Measurements from ENCODE around the gene L1CAM.
"Not testable (repeated sequence)": the region's sequence is repeated elsewhere in the genome, so short reads cannot be mapped to it uniquely, and the experiment has no call there.

The L1CAM gene

DNA sequence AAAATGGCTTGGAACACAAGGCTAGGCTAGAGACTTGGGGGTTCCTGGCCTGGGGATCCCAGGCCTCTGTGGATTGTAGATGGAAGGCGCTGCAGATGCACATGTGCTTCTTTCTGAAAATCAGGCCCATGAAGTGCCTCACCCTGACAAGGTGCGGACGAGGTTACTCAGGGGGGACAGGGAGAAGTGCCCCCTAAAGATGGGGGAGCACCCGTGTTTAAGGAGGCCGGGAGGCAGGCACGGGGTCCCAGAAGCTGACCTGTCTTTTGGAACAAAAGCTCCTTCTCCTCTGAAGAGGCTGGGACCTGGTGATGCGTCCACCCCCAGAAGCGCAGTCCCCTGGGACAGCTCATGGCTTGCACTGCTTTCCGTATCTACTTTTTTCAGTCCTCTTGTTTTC lies 58.1 kb downstream of the L1CAM start:
- DNase-seq = no peak

GRCh38 chrX:153827016-153827415 lies 59.0 kb downstream of the L1CAM start:
- no peak for DNase-seq

- DNase-seq = no peak
These were observed 60.9 kb downstream of the L1CAM start for GRCh38 chrX:153825042-153825441.

DNA sequence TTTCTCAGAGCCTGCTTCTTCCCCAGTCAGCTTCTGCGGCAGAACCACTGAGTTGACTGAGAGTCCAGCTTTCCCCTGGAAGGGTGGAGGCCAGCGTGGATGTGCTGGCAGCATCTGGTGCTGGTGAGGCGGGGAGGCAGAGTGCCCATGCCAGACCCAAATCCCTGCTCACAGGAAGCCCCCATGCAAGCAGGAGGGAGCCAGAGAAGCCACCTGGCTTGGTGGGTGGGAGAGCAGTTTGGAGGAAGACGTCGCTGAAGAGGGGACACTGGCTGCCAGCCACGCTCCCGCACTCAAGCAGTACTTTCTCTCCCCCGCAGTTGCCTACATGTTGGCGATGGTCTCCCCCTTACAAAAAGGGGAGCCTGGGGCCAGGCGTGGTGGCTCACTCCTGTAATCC lies 61.6 kb downstream of the L1CAM start:
- DNase-seq = no peak

DNA sequence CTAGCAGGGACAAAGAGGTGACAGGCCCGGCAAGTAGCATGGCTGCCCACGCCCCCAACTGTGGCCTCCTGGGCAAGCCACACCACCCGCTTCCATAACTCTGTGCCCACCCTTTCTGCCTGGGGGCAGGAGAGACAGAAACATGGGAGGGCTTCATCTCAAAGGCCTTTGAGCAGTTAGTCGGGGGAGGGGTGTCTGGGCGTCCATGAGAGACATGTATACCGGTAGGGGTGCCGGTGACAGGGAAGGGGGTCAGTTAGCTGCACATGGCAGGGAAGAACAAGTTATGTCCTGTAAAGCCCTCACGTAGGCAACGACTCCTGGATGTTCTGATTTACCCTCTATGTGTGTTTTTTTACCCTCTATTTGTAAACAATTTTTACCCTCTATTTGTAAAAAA lies 64.9 kb downstream of the L1CAM start:
- DNase-seq = no peak

DNA sequence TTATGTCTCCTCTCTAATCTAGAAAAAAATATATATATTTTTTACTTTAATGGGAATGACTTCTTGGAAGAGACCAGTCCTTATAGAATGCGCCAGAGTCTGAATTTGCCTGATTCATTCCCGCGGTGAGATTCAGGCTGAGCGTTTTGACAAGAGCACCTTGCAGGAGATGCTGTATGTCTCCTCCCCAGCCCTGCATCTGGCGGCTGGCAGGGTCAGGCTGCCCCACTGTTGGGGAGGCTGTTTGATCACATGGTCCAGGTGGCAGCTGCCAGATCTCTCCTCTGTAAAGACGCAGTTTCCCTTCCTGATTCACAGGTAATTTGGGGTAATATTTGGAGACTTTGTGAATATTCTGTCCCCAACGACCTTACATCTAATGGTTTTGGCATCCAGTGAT lies 65.4 kb downstream of the L1CAM start:
- DNase-seq = no peak

DNA sequence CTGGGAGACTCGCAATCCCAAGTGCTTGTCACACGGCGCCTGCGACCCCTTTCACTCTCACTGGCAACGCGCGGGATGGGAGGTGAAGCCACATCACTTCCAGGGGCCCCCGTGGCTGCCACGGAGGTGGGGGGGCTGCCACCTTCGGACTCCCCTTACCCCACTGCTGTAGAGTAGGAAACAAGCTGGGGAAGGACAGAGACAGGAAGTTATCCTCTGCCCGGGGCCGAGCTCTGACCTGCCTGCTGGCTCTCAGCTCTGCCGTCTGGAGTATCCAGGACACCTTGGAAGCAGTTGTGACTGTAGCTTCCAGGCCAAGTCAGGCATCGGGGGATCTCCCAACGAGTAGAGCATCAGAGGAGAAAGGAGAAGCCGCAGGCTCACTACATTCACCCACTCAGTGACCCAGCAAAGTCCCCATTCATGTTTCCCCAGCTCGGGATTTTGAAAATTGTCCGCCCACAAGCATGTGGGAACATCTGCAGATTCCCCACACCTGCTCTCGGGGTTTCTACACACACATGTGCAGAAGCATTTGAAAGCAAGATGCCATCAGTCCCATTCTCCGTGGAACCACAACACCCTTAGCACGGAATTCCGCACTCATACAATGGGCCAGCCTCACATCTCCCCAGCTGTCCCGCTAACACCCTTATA lies 66.5 kb downstream of the L1CAM start:
- DNase-seq = no peak

DNA sequence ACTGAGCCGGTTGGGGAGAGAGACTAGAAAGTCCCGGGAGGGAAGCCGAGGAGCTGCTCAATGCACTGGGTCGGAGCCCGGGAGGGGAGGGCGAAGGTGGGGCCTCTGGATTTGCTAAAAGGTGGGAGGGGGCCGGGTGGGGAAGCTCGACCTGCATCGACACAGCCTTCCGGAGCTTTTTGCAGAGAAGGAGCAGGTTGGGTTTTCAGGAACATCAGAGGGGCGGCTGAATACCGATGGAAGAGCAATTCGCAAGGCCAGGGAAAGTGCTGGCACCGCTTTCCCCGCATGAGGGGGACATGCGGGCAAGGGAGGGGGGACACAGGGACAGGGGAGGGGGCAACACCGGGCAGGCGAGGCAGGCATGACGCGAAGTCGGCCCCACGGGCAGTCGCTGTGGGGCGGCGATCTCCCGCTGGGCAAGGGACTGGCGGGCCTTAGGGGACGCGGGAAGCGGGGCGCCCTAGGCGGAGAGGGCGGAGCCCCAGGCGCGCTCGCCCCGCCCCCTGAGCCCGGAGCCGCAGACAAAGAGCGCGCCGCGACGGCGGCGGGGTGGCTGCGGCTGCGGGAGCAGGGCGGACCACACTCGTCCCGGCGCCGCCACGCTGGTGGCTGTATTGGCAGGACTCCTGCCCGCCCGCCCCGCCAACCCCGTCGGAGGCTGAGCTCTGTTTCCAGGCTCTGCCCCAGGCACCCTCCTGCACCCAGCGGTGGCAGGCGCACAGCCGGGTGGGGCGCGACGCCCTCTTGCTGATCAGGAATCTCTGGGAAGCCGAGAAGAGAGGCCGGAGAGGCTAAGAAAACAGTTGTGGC lies 67.2 kb downstream of the L1CAM start:
- DNase-seq = peak; percentile 59

GRCh38 chrX:153818064-153818463 lies 67.9 kb downstream of the L1CAM start:
- DNase-seq = not testable (repeated sequence)

DNA sequence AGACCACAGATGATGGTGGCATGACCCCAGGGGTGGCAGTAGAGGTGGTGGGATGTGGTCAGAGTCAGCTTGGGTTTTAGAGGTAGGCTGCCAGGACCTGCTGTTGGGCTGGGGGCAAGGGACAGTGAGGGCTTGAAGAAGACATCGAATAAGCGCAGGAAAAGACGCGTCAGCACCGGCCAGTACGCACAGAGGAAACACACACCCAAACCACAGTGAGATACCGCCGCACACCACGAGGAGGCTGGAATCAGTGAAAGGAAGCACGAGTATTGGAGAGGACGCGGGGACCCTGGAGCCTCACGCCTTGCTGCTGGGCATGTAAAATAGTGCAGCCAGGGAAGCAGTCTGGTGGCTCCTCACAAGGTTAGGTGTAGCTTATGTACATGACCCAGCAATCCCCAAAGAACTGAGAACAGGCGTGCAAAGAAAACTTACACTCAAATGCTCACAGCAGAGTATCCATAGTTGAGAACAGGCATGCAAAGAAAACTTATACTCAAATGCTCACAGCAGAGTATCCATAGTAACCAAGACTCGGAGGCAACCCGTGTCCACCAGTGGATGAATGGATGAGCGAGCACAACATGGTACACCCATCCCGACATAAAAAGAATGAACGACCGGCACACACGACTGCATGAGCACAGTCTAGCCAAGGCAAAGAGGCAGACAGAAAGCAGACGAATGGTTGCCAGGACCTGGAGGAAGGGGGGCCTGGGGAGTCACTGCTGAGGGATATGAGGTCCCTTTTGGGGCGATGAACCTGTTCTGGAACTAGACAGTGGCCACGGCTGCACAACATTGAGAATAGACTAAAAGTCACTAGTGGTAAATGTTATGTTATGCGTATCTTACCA lies 68.9 kb downstream of the L1CAM start:
- peak; percentile 53 for DNase-seq

DNA sequence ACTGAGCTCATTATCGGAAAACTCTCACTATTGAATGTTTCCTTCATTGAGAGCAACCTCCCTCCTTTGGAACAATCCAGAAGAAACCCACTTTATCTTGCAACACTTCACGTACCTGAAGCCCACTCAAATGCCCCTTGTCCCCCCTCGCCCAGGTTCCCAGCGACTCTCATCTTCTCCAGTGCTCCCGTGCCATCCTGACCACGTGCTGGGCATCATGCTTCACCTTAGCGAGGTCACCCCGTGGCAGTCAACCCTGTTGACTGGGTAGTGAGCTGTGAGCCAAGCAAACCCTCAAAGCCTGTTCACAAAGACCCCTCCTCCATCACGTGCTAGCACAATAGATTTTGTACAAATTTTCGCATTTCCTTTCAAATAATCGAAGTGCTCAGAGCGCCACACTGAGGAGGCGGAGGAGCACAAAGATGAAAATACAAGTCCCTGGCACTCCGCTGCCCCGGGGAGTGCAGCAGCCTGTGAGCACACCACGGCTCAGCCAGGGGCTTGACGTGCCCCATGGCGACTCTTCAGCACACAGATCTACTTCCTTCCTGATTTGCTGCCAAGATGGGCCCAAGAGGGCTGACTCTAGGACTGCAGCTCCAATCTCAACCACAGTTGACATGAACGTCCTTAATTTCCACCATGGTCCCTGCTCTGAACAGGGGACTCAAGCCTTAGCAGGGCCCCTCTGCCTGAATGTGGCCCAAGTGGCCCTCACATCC lies 71.2 kb downstream of the L1CAM start:
- DNase-seq = no peak

GRCh38 chrX:153813161-153813560 lies 72.8 kb downstream of the L1CAM start:
- no peak for DNase-seq

DNA sequence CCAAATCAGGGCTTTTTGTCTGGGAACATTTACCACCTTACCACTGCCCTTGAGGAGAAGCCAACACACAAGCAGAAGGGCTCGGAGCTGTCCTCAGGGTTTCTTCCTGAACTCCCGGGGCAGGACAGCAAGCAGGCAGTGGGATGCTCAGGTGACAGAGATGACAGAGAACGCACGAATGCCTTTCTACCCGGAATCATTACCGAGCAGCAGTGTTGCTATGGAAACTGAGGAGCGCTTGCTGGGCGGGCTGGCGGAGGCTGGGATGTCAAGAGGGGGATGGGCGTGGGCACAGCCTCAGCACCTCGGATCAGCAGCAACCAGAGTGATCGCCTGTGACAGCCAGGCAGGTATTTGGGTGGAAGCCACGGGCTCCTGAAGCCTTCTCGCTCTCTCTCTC lies 73.8 kb downstream of the L1CAM start:
- DNase-seq = no peak

All from CD4-positive, alpha-beta T cell treated with Interleukin-10 for 1 hour (primary cell).